Measurements from ENCODE around the gene FBXL7.

FBXL7 gene

DNA sequence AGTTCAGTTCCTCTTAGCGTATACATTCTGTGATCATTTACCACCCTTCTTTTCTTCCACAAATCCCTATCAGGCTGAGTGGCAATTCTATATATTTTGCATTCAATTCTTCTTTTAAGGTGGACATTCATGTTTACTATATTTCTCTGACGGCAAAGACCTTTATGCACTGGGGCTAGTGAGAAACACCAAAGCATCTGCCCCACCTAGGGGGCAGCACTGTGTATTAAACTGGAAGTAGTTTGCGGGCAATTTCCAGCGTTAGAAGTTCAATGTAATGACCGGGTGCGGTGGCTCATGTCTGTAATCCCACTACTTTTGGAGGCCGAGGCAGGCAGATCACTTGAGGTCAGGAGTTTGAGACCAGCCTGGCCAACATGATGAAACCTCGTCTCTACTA lies 27.9 kb upstream of the FBXL7 start:
- TF ChIP-seq, protein P1, sequence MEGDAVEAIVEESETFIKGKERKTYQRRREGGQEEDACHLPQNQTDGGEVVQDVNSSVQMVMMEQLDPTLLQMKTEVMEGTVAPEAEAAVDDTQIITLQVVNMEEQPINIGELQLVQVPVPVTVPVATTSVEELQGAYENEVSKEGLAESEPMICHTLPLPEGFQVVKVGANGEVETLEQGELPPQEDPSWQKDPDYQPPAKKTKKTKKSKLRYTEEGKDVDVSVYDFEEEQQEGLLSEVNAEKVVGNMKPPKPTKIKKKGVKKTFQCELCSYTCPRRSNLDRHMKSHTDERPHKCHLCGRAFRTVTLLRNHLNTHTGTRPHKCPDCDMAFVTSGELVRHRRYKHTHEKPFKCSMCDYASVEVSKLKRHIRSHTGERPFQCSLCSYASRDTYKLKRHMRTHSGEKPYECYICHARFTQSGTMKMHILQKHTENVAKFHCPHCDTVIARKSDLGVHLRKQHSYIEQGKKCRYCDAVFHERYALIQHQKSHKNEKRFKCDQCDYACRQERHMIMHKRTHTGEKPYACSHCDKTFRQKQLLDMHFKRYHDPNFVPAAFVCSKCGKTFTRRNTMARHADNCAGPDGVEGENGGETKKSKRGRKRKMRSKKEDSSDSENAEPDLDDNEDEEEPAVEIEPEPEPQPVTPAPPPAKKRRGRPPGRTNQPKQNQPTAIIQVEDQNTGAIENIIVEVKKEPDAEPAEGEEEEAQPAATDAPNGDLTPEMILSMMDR (IDR thresholded peaks at IDR 0.05): no peak

- TF ChIP-seq, protein P1 (IDR thresholded peaks at IDR 0.05): no peak
Observed at GRCh38 chr5:15474143-15474719, 25.7 kb upstream of the FBXL7 start.

DNA sequence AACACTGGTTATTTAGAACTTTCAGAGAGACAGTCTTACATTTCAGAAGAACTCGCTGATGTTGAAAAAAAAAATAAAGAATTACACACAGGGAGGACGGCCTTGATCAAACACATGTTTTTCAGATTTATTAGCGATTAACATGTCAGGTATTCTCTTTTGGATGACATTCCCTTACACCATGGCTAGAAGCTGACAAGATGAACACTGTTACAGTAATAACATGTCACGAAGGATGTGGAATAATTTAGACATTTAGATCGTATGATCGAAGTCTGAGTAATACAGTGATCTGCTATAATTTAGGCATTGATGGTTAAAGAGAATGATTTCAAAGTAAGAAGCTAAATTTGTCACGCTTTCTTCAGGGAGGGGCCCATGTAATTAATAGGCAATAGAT lies 24.6 kb upstream of the FBXL7 start:
- TF ChIP-seq, protein P1 (IDR thresholded peaks at IDR 0.05): no peak

DNA sequence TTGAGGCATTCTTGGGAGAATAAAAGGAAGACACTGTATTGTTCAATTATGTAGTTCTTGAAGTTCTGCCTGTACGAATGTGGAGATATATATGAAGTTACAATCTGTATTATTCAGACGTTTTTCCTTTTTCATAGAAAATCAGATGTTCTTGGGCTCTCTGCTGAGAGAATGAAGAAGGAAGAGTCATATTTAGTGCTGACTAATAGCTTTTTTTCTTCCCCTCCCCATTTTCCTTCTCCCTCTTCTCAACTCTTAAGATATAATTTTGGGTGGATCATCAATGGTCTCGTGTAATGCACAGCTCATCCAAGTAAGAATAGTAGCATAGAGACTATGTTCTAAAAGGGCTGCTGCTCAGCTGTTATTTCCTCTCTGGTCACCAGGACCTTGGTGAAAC lies 23.0 kb upstream of the FBXL7 start:
- TF ChIP-seq, protein P1 (IDR thresholded peaks at IDR 0.05): no peak

- TF ChIP-seq, protein P1 (IDR thresholded peaks at IDR 0.05): no peak
Observed at GRCh38 chr5:15480436-15480835, 19.5 kb upstream of the FBXL7 start.

DNA sequence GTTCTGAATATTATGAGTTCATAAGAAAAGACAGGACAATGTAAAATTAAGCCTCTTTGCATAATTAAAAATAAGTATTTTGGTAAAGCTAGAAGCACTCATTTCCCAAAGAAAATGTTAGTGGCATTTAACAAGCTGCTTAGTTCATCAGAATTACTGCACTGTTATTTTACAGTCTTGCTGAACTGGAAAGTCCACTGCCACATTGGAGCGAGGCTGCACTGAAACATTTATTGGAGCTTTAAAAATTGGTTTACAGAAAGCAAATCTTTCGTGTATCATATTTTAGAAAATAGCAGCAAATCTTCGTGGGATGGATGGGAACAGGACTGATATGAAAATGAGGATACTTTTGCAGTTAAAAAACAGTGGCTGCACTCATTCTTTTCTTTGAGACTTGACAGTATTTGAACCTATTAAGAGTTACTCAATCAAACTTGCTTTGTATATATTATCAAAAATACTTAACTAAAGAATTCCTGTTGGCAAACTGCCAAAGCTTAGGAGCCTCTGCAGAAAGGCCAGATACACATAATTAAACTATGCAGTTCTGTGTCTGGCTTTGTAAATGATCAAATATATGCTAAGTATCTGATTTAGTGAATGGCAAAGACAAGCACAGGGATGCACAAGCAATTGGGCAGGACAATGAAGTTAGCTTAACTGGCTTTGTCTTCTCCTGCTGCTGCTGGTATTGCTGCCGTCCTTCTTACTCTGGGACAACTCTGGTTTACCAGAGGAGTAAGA lies 16.5 kb upstream of the FBXL7 start:
- TF ChIP-seq, protein P1 (IDR thresholded peaks at IDR 0.05): no peak

DNA sequence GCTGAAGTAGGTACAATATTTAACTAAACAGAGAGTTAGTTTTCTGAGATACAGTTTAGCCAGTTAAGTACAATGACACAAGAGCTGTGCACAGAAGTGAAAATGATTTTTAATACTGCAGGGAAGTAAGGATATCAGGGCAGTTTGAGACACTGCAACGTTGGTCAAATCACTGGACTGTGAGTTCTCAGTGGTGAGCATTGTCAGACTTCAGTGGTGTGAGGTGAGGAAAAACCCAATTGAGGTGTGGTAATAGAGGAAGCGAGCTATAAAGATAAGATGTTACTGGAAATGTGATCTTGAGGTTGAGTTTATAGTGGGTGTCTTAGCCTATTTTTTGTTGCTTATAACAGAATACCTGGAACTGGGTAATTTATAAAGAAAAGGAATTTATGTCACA lies 12.8 kb upstream of the FBXL7 start:
- TF ChIP-seq, protein P1 (IDR thresholded peaks at IDR 0.05): no peak
